ENCODE data around the gene UNC45B.
"Not testable (repeated sequence)": the region's sequence is repeated elsewhere in the genome, so short reads cannot be mapped to it uniquely, and the experiment has no call there.

Gene UNC45B

GRCh38 chr17:35174835-35175334 is 27.3 kb downstream of the UNC45B start:
- no peak for DNase-seq

GRCh38 chr17:35175638-35176415 is 28.2 kb downstream of the UNC45B start:
- DNase-seq = no peak

GRCh38 chr17:35176897-35177296 is 29.3 kb downstream of the UNC45B start:
- no peak for DNase-seq

GRCh38 chr17:35179379-35179778 is 31.8 kb downstream of the UNC45B start:
- DNase-seq = not testable (repeated sequence)

GRCh38 chr17:35183332-35183731 is 35.7 kb downstream of the UNC45B start:
- DNase-seq = no peak

GRCh38 chr17:35184274-35184673 is 36.7 kb downstream of the UNC45B start:
- DNase-seq = no peak

GRCh38 chr17:35185849-35186248 is 38.2 kb downstream of the UNC45B start:
- no peak for DNase-seq

GRCh38 chr17:35187481-35187880 is 39.9 kb downstream of the UNC45B start:
- DNase-seq = no peak

GRCh38 chr17:35188111-35188510 is 40.5 kb downstream of the UNC45B start:
- DNase-seq = no peak

GRCh38 chr17:35189291-35189690 is 41.7 kb downstream of the UNC45B start:
- DNase-seq = no peak

GRCh38 chr17:35191001-35191695 is 43.5 kb downstream of the UNC45B start:
- no peak for DNase-seq

GRCh38 chr17:35192708-35193107 is 45.1 kb downstream of the UNC45B start:
- DNase-seq = no peak

GRCh38 chr17:35194001-35194400 is 46.4 kb downstream of the UNC45B start, which contains the start of gene SLC35G3:
SLC35G3 (minus strand) TSS chr17:35194393; CDS start chr17:35194307, 86 bp downstream.
- DNase-seq = not testable (repeated sequence)

- not testable (repeated sequence) for DNase-seq
Measured at GRCh38 chr17:35195062-35195461, 47.4 kb downstream of the UNC45B start.

- not testable (repeated sequence) for DNase-seq
Measured at GRCh38 chr17:35202582-35202981, 55.0 kb downstream of the UNC45B start.

- DNase-seq = no peak
Measured at GRCh38 chr17:35210741-35211140, 63.1 kb downstream of the UNC45B start.

- no peak for DNase-seq
Measured at GRCh38 chr17:35212668-35213067, 65.1 kb downstream of the UNC45B start.

- DNase-seq = no peak
Measured at GRCh38 chr17:35213412-35213940, 65.9 kb downstream of the UNC45B start.

GRCh38 chr17:35214192-35214591 is 66.6 kb downstream of the UNC45B start:
- peak; percentile 16 for DNase-seq

- peak; percentile 33 for DNase-seq
Measured at GRCh38 chr17:35214631-35215273, 67.1 kb downstream of the UNC45B start.

GRCh38 chr17:35217107-35217506 is 69.5 kb downstream of the UNC45B start:
- DNase-seq = no peak

GRCh38 chr17:35218915-35219314 is 71.3 kb downstream of the UNC45B start:
- no peak for DNase-seq

GRCh38 chr17:35222452-35222851 is 74.8 kb downstream of the UNC45B start:
- no peak for DNase-seq

Measured in NK-92 treated with Interleukin-12 subunit alpha and Interleukin-12 subunit beta, amount 100 ng/mL, for 24 hours (cell line).